Measurements from ENCODE around the gene NSMCE1.
"Not testable (repeated sequence)": the region's sequence is repeated elsewhere in the genome, so short reads cannot be mapped to it uniquely, and the experiment has no call there.

Gene NSMCE1

DNA sequence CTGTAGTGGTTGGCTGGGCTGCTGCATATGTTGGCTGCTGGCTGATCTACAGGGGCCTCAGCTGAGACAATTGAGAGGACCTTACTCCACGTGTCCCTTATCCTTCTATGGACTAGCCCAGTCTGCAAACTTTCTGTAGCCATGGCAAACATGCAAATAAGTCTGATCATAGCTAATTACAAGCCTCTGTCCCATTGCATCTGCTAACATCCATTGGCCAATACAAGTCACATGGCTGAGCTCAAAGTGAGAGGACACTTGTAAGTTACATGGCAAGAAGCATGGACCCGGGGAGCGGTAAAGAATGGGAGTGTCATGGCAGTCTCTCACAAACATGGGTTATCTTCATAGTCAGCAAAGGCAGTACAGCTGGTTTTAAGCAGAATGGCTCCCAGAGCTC is 33.6 kb upstream of the NSMCE1 start:
- no peak for DNase-seq

GRCh38 chr16:27301236-27301861 is 32.8 kb upstream of the NSMCE1 start:
- no peak for DNase-seq

GRCh38 chr16:27298132-27298531 is 29.6 kb upstream of the NSMCE1 start:
- DNase-seq, result no peak

DNA sequence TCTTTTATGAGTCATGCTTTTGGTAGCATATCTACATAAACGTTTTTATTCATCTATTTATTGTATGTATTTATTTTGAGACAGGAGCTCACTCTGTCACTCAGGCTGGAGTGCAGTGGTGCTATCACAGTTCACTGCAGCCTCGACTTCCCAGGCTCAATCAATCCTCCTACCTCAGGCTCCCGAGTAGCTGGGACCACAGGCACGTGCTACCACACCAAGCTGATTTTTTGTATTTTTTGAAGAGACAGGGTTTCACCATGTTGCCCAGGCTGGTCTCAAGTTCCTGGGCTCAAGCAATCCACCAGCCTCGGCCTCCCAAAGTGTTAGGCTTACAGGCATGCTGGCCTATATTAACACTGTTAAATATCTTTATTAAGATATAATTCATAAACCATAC is 24.8 kb upstream of the NSMCE1 start:
- no peak for DNase-seq

- no peak for DNase-seq
Measured at GRCh38 chr16:27291722-27292240, 23.2 kb upstream of the NSMCE1 start.

GRCh38 chr16:27291106-27291505 is 22.5 kb upstream of the NSMCE1 start:
- DNase-seq, result no peak

GRCh38 chr16:27290562-27290961 is 22.0 kb upstream of the NSMCE1 start:
- no peak for DNase-seq

GRCh38 chr16:27289669-27290068 is 21.1 kb upstream of the NSMCE1 start:
- DNase-seq, result no peak

- not testable (repeated sequence) for DNase-seq
Measured at GRCh38 chr16:27288313-27288712, 19.7 kb upstream of the NSMCE1 start.

DNA sequence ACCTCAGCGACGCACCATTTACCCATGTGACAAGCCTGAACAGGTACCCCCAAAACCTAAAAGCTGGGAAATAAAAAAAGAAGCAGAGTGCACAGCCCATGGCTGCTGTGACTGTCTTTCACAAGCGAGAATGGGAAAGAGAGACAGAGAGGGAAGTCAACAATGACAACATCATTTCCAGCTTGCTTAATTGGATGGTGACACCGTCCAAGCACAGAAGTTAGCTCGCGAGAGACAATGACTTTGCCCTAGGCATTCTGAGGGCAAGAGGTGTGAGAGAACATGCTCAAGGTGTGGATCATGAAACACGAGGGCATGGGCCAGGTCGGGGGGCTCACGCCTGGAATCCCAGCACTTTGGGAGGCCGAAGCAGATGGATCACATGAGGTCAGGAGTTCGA is 19.3 kb upstream of the NSMCE1 start:
- DNase-seq, result no peak

DNA sequence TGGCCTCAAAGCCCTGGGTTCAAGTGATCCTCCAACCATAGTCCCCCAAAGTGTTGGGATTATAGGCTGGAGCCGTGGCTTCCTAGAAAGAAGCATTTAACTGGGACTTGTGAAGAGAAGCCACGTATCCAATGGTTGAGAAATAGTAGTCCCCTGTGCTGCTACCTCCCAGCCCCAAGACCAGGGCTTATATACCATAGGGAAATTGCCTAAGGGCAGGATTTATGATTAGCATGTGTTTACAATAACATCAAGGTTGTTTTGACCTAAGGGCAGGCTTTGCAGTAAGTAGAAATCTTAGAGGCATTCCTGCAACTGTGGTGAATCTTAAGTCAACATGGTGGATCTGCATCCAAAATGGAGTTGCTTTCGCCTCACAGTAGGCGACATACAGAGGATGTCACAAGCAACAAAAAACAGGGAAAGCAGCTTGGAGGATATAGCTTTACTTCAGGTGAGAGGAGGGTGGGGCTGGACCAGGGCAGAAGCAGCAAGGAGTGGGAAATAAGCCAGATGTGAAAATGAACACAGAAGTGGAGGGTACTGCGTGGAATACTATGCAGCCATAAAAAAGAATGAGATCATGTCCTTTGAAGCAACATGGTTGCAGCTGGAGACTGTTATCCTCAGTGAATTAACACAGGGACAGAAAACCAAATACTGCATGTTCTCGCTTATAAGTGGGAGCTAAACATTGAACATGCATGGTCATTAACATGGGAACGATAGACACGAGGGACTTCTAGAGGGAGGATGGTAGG is 18.7 kb upstream of the NSMCE1 start:
- no peak for DNase-seq

GRCh38 chr16:27286451-27286850 is 17.9 kb upstream of the NSMCE1 start:
- no peak for DNase-seq

DNA sequence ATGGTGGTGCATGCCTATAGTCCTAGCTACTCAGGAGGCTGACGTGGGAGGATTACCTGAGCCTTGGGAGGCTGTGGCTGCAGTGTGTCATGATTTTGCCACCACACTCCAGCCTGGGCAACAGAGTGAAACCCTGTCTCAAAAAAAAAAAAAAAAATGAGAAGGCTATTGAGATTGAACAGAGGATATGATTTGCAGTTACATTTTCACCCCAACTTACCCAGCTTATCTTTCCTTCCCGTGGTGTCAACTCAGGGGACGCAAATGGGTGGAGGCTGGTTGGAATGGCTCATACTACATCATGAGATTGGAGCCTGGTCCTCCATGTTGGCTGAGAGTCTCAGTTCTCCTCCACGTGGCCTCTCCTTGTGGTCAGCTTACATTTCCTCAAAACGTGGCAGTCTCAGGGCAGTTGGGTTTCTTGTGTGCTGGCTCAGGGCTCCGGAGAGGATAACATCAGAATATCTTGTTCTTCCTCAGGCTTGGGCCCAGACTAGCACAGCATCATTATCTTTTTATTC is 17.2 kb upstream of the NSMCE1 start:
- DNase-seq, result no peak

- no peak for DNase-seq
Measured at GRCh38 chr16:27284865-27285675, 16.5 kb upstream of the NSMCE1 start.

DNA sequence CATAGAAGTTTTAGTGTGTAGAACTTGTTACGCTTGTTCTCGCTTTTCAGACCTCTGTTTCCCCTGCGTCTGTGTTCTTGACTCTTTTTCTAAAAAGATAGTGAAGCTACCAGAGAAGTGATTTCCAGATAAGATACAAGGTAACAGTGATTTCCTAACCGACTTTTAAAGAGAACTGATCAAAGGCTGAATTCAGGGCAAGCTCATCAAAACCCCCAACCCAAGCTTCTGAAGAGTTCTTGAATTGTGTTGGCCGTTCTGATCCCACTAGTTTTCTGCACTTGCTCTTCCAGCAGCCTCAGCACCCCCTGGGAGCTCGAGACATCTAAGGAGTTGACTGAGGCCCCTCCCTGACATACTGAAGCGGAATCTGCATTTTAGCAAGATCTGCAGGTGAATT is 12.7 kb upstream of the NSMCE1 start:
- DNase-seq, result no peak

GRCh38 chr16:27275394-27275793 is 6.8 kb upstream of the NSMCE1 start:
- DNase-seq, result no peak

DNA sequence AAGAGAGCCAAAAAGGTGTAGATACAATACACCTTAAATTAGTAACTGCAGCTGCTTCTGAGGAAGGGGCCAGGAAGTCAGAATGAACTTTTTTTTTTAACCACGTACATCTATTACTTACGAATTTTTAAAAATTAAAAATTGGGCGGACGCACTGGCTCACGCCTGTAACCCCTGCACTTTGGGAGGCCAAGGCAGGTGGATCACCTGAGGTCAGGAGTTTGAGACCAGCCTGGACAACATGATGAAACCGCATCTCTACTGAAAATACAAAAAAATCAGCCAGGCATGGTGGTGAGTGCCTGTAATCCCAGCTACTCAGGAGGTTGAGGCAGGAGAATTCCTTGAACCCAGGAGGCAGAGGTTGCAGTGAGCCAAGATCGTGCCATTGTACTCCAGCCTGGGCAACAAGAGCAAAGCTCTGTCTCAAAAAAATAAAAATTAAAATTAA is 5.9 kb upstream of the NSMCE1 start:
- DNase-seq, result not testable (repeated sequence)

DNA sequence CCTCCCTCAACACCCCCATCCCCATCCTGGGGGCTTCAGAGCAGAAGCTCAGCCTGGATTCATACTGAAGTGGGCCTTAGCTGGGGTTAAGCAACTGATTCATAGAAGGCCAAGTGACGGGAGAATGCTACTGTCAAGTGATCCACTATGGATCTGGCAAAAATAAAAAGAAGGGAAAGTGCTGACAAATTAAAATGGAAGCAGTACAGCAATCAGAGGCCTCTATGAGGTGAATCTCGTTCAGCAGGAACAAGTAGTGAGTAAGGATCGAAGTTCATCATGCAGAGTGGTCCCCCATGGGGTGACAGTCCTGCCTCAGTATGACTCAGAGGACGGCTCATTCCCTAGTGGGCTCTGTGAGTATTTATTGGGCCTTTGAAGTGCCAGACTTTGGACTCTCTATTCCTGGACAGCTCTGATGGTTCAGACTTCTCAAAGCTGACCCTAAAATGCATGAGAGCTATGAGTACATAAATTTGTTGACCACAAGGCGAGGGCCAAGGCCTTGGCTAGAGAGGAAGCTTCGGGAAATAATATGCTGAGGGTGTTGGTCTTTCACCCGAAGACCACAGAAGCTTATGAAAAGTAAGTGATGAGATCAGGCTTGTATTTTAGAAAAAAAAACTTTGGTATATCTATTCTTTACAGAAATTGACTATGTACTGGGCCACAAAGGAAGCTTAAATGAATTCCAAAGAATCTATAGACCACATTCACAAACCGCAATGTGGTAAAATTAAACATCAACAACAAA is 5.3 kb upstream of the NSMCE1 start:
- no peak for DNase-seq

DNA sequence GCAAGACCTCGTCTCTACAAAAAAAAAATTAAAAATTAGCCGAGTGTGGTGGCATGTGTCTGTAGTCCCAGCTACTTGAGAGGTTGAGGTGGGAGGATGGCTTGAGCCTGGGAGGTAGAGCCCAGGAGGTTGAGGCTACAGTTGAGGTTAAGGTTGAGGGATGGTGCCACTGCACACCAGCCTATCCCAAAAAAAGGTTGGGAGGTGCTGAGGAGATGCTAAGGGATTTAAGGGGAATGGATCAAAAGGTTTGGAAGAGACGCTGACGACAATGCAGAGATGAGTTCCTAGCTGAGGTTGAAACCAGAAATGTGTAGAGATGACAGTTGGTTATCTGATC is 4.7 kb upstream of the NSMCE1 start:
- DNase-seq, result no peak

DNA sequence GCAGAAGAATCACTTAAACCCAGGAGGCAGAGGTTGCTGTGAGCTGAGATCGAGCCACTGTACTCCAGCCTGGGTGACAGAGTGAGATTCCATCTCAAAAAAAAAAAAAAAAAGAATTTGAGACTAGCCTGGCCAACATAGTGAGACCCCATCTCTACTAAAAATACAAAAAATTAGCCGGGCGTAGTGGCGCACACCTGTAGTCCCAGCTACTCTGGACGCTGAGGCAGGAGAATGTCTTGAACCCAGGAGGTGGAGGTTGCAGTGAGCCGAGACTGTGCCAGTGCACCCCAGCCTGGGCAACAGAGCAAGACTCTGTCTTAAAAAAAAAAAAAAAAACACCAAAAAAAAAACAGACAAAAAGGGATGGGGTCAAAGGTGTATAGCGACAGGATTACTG is 4.1 kb upstream of the NSMCE1 start:
- not testable (repeated sequence) for DNase-seq

DNA sequence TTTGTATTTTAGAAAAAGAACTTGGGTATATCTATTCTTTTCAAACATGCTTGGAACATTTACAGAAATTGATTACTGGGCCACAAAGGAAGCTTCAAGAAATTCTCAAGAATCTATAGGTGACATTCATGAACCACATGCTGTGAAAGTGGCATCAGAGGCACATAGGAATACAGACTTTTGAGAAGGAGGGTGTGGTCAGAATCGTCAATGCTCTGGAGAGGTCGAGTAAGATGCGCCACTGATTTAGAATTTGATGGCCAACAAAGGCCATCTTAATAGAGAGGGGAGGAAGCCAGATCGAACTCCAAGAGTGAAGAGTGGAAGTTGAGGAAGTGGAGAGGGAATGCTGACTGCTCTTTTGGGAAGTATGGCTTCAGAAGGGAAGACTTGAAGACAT is 3.5 kb upstream of the NSMCE1 start:
- DNase-seq, result no peak

- no peak for DNase-seq
Measured at GRCh38 chr16:27270349-27270748, 1.8 kb upstream of the NSMCE1 start.

All from SHP77 (cell line).